GM18867 (cell line): ENCODE data around the gene INSR.
"Not testable (repeated sequence)": the region's sequence is repeated elsewhere in the genome, so short reads cannot be mapped to it uniquely, and the experiment has no call there.

Source experiments
- ATAC-seq: cut with Tn5 transposase; IDR thresholded peaks from one replicate; pipeline ENCODE4 v1.9.1; 2021; ENCODE audit warnings: mild to moderate bottlenecking, moderate library complexity; ENCODE audit not compliant: unreplicated experiment

The INSR gene

DNA sequence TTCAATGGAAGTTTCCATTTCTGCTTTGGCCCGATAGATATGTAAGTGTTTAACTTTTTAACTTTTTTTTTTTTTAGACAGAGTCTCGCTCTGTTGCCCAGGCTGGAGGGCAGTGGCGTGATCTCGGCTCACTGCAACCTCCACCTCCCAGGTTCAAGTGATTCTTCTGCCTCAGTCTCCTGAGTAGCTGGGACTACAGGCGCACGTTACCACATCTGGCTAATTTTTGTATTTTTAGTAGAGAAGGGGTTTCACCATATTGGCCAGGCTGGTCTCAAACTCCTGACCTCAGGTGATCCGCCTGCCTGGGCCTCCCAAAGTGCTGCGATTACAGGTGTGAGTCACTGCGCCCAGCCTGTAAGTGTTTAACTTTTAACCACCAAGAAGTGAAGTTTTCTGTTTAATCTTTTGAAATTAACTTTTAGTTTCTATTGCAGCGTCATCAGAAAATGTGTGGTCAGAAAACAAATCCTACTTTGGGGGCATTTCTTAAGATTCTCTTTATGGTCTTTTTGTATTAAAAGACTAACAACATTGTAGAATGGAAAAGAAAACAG is 147.0 kb downstream of the INSR start:
- ATAC-seq, result not testable (repeated sequence)

DNA sequence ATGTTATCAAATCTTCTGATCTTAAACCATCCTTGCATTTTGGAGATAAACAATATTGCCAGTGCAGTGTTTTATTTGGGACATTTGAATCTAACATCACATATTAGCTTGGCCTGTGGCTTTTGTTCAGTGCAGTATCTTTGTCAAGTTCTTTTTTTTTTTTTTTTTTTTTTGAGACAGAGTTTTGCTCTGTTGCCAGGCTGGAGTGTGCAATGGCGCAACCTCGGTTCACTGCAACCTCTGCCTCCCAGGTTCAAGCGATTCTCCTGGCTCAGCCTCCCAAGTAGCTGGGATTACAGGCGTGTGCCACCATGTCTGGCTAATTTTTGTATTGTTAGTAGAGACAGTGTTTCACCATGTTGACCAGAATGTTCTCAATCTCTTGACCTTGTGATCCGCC is 148.1 kb downstream of the INSR start:
- not testable (repeated sequence) for ATAC-seq

DNA sequence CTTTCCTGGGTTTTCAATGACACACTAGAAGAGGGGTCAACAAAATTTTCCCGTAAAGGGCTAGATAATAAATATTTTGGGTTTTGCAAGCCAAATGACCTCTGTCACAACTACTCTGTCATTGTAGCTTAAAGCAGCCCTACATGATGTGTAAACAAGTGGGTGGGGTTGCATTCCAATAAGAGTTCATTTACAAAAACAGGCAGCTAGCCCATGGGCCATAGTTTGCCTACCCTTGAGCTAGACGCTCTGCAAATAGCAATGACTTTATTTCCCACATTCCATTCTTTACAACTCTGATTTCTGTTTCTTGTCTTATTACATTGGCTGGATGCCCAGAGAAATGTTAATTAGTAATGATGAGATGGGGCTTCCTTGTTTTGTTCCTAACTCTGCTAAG is 148.7 kb downstream of the INSR start:
- no peak for ATAC-seq

DNA sequence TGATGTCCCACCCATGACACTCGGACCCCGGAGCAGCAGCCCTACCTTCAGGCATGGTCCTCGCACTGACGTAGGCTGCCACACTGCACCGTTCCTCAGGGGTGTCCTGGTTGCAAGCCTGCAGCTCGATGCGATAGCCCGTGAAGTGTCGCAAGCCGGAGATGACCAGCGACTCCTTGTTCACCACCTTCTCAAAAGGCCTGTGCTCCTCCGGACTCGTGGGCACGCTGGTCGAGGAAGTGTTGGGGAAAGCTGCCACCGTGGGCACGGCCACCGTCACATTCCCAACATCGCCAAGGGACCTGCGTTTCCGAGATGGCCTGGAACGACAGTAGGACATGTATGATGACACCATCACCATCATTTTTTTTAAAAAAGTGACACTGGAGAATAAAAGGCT is 151.4 kb downstream of the INSR start:
- ATAC-seq, result no peak

DNA sequence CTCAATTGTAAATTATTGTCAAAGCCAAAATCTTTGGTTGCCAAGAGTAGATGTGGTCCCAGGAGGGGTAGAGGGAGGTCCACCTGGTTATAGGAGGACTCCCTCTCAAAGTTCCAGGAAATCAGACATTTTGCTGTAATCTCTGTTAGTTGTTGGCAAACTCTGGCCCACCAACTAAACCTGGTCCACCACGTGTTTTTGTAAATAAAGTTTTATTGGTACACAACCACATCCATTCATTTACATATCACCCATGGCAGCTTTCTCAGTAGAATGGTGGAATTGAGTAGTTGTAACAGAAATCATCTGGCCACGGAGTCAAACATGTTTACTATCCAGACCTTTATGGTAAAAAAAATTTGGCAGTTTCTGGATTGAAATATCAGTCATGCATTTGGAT is 154.1 kb downstream of the INSR start:
- ATAC-seq, result no peak

DNA sequence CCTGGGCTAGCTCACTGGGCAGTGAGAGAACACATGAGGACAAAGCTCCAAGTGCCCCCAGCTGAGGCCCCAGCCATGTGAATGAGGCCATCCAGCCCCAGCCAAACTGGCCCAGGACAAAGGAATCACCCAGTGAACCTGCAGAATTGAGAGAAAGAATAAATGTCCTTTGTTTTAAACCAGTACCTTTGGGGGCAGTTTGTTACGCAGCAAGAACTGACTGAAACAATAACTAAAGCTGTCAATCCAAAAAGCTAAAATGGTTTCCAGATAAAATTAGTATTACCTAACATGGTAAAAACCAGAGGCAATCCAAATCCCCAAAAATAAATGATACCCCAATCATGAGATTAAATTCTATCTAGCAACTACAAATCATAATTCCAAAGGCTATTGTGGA is 155.1 kb downstream of the INSR start:
- no peak for ATAC-seq

DNA sequence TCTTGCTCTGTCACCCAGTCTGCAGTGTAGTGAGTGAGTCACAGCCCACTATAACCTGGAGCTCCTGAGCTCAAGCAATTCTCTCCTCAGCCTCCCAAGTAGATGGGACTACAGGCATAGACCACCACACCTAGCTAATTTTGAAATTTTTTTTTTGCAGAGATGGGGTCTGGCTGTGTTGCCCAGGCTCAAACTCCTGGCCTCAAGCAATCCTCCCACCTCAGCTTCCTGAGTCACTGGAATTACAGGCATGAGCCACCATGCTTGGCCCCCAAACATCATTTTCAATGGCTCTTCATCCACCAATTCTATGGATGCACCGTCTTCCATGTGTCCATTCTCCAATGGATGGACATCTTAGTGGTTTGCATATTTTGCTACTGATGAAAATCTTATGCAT is 155.8 kb downstream of the INSR start:
- no peak for ATAC-seq

DNA sequence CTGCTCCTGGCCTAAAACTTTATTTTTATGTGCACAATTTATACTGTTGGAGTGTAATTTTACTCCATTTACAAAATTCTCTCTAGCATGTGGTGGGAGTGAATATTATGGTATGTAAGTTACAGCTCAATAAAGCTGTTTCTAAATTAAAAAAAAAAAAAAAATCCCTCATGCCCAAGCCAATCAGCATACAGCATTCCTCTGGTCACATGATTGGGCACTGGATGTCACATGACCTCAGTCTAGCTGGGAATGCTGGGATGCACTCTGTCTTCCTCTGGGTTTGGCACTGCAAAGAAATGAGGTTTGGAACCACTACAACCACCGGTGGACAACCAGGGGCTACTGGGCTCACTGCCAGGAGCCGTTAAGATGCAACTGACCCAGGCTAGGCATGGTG is 157.1 kb downstream of the INSR start:
- ATAC-seq, result no peak

DNA sequence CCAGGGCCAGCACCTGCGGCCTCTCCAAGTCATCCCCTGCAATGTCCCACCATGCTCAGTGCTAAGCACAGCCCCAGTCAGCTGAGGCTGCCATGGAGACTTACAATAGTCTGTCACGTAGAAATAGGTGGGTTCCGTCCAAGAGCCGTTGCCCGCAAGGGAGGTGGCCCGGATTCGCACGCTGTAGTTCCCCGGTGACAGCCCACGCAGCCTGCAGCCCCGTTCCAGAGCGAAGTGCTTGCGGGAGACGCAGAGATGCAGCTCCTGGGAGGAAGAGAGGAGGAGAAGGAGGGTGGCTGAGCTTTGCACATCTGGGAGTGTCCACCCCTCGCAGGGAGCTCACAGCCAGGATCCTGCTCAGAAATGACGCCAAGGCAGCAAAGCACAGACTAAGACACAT is 162.2 kb downstream of the INSR start:
- ATAC-seq, result no peak

DNA sequence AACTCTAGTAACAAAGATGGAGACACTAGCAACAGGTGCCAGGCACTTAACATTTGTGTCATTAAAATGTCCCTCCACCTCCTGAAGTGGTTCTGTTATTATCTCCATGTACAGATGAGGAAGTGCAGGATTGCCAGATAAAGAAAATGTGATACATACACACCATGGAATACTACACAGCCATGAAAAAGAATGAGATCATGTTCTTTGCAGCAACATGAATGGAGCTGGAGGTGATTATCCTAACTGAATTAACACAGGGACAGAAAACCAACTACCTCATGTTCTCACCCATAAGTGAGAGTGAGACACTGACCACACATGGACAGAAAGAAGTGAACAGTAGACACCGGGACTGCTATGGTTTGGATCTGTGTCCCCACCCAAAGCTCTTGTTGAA is 164.2 kb downstream of the INSR start:
- no peak for ATAC-seq

DNA sequence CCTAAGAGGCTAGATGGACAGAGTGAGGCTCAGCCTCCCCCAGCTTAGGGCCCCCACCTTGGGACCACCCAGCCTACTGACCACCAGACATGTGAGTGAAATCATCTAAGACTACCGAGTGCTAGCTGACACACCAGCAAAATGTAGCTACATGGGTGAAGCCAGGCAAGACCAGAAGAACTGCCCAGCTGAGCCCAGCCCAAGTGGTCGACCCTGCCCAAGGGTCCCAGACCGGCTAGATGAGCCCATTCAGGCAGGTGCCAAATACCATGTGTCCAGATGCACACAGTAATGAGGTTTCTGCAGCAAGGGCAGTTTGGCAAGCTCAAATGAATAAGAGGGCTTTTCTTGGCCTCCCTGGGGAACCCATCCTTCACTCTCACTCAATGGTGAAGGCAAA is 168.1 kb downstream of the INSR start:
- no peak for ATAC-seq

DNA sequence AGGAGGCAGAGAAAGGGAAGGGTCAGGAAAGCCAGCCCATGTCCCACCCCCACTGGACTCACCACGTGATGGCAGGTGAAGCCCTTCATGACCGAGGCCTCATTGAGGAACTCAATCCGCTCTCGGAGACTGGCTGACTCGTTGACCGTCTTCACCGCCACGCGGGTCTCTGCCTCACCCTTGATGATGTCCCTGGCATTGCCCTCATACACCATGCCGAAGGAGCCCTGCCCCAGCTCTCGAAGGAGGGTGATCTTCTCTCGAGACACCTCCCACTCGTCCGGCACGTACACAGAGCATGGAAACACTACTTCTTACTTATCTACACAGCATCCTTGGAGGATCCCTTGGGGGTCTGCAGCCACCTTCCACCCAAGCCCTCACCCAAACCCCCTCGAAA is 169.0 kb downstream of the INSR start:
- no peak for ATAC-seq

DNA sequence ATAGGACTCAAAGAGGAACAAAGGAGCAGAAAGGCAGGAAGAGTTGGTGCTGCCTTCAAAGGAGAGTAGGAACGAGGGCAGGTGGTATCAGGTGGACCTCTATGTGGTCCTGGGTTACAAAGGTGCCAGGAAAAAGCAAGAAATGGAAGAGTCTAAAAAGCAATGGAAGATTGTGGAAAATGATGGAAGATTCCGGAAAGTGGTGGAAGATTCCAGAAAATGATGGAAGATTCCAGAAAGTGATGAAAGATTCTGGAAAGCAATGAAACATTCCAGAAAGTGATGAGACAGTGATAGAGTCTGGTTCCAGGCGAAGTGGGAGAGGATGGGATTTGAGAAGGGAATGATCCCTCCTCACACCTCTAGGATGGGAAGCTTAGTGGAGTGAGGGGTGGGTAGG is 169.4 kb downstream of the INSR start:
- no peak for ATAC-seq

DNA sequence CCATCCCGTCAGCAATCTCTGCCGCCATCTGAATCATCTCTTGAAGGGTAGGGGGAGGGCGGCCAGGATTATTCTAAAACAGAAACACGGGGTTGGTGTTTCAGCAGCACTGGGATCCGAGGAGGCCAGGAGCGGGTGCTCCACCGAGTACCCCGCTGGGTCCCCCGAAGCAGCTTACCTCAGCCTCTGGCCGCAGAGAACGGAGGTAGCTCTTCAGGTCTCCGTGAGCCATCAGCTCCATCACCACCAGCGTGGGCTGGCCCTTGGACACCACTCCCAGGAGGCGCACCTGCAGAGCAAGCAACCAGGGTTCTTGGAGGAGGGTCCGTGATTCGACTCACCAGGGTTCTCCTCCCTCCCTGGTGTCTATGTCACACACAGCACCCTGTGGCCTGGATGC is 171.5 kb downstream of the INSR start:
- ATAC-seq, result no peak

DNA sequence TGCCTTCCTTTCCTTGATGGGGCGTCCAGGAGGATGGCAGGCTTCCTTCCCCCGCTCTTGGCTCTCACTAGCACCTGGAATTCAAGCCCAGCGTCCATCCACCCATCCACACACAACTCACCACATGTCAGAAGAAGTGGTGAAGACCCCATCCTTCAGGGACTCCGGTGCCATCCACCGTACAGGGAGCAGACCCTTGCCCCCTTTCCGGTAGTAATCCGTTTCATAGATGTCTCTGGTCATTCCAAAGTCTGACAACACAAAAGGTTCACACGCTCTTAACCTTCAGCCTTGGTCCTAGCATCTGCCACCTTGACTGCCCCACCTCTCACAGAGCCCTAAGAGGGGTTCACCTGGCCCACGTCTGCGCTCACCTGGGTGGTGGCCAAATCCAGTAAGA is 173.7 kb downstream of the INSR start:
- ATAC-seq, result no peak

DNA sequence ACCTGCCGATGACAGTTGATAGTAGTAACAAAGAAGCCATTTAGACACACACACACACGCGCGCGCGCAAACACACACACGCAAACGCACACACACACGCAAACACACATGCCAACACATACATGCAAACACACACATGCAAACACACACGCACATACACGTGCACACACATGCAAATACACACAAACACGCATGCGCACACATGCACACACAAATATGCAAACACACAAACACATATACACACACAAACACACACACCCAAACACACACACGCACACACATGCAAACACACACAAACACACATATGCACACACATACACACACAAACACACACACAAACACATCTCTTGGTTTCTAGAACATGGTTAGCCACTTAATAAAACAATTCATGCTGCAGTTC is 174.6 kb downstream of the INSR start:
- no peak for ATAC-seq

DNA sequence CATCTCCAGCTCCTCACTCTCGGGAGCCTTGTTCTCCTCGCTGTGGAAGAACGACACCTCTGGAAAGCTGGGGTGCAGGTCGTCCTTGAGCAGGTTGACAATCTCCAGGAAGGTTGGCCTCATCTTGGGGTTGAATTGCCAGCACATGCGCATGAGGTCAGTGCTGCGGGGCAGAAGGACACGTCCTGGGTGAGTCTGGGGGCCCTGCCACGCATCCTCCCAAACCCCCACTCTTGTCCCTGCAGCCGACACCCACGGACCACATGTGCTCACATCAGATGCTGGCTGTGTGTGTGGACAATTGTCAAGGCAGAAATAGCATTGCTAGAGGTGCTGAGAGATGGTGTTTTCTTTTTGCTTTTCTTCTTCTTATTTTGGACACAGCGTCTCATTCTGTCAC is 177.0 kb downstream of the INSR start:
- ATAC-seq, result no peak

DNA sequence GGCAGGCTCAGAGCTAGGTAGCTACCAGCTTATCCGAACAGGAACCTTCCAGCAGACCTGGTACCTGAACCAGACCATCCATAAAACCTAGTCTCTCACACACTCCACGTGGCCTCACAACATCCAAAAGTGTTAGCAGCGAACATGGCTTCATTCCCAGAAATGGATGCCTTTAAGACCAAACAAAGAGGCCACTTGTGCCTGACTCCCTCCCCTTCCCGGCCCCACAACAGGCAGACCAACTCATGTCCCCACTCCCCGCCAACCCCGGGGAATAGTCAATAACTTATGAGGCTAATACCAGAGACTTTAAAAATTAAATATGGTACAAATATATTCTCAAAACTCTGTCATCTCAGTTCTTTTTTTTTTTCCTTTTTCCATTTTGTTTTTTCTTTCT is 178.5 kb downstream of the INSR start:
- ATAC-seq, result no peak

DNA sequence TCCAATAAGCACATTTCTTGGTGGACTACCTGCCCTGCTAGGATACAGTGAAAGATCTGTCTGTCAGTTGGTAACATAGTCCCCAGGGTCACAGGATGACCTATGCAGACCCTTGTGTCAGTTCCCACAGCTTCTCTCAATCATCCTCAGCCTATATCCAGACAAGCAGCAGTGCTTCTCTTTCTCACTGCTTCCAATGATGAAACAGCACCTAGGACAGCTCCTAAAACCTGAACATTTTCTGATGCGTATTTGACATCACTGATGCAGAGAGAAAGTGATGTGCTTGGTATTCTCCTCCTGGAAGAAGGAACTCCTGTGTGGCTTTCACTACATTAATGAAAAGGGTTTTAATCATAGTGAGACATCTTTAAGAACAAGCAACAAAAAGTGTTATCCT is 181.0 kb downstream of the INSR start:
- no peak for ATAC-seq

DNA sequence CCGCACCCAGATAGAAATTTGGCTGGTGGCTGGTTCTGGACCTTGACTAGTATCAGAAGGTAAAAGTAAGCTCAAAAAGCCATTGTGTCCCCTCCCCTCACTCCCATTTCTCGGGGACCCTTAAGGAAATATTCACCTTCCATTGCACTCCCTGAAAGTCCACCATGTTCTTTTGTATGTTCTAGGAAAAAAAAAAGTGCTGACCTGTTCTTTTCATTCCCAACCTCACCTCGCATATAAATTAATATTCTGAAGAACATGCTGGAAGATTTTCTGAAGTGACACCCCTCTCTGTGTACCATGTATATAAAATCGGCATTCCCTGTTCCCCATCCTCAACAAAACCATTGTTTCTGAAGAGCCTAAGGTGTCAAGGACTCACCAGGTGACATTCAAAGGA is 181.5 kb downstream of the INSR start:
- no peak for ATAC-seq

DNA sequence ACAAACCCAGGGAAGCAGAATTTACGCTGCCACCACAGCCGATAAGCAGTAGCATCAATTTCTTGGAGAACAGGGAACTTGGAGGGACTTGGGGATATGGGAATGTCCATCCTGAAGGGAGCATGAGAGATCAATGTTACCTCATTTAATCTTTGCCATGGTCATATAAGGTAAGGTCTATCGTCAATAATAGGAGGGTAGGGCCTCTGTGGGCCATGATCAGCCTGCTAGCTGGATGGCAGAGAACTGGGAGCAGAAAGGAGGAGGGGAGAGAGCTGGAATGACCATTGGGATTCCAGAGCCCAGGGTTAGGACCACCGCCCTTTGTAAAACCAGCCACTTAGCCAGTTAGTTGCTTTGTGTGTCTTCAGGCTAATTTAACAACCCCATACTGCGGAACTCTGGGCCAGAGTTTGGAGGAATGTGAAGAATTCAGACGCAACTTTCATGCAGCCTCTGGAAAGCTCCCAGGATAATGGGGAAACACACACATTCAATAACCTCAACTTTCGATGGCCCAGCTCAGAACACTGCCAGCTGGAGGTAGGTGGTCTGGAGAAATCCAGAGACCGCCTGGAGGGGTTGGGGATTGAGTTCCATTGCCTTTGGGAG is 184.4 kb downstream of the INSR start:
- ATAC-seq, result no peak

DNA sequence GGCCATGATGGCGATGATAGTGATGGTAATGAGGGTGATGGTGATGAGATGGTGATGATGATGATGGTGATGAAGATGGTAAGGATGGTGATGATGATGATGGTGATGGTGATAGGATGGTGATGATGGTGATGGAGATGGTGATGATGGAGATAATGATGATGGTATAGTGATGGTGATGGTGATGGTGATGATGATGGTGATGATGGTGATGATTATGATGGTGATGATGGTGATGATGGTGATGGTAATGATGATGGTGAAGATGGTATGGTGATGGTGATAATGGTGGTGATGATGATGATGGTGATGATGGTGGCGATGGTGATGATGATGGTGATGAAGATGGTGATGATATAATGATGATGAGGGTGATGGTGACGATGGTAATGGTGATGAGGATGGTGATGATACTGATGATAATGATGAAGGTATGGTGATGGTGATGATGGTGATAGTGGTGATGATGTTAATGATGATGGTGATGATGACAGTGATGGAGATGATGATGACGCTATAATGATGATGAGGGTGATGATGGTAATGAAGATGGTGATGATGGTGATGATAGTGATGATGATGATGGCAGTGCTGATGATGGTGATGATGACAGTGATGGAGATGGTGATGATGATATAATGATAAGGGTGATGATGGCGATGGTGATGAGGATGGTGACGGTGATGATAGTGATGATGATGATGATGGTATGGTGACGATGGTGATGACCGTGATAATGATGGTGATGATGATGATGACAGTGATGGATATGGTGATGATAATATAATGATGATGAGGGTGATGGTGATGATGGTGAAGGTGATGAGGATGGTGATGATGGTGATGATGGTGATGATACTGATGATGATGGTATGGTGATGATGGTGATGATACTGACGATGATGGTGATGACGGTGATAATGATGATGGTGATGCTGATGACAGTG is 187.2 kb downstream of the INSR start:
- ATAC-seq, result no peak
